ENCODE measurements around the gene MBNL2.

DNA sequence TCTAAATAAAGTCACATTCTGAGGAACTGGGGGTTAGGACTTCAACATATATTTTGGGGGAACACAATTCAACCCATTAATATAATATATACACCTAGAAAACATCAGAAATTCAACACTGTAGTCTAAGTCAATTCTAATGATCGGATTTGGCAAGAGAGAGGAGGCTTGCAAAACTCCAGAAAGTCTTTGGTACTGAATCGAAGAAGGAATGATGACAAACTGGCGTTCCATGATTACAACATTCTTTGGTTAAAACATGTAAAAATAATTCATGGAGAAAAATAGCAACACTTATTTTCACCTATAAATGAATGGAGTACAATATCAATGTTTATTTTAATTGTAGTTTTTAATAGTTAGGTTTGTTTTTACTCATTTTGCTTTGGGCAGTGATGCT lies 62.4 kb downstream of the MBNL2 start:
- TF ChIP-seq, protein P1, sequence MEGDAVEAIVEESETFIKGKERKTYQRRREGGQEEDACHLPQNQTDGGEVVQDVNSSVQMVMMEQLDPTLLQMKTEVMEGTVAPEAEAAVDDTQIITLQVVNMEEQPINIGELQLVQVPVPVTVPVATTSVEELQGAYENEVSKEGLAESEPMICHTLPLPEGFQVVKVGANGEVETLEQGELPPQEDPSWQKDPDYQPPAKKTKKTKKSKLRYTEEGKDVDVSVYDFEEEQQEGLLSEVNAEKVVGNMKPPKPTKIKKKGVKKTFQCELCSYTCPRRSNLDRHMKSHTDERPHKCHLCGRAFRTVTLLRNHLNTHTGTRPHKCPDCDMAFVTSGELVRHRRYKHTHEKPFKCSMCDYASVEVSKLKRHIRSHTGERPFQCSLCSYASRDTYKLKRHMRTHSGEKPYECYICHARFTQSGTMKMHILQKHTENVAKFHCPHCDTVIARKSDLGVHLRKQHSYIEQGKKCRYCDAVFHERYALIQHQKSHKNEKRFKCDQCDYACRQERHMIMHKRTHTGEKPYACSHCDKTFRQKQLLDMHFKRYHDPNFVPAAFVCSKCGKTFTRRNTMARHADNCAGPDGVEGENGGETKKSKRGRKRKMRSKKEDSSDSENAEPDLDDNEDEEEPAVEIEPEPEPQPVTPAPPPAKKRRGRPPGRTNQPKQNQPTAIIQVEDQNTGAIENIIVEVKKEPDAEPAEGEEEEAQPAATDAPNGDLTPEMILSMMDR (IDR thresholded peaks at IDR 0.05; ENCODE audit: low read length): no peak
- TF ChIP-seq EZH2phosphoT487 (IDR thresholded peaks at IDR 0.05; ENCODE audit: low read length) (no peak), EZH2 (optimal IDR thresholded peaks at IDR 0.05; ENCODE audit: low read depth, low read length) (no peak)

All from MM.1S (cell line).